ENCODE data around the gene ZNF483. TPM values are rescaled to one million over a fixed set of nuclear protein-coding genes. Genes with fewer than 3 reads are reported as not detected.

The ZNF483 gene
- total and polyA plus RNA-seq, 9 of the 15 experiments (the other 6 are each of a cell fraction or from before 2014, with no cell fraction given) = 0.04 to 1.0 (median 0.38) TPM

- under 1% methylated on average over 47 of the region's 101 CpGs for WGBS (ENCODE audit: insufficient coverage, low coverage, missing lambda C conversion rate)
- TF ChIP-seq CCAR2 (IDR thresholded peaks at IDR 0.05; ENCODE audit: low read depth, low read length) (no peak), EZH2 (IDR thresholded peaks at IDR 0.05; ENCODE audit: borderline replicate concordance, low read depth, low read length) (no peak), ETV5 (CRISPR knock-in tag; IDR thresholded peaks at IDR 0.05; ENCODE audit: low read depth) (no peak), MAZ (CRISPR knock-in tag; conservative IDR thresholded peaks at IDR 0.05 in 1 of 2, IDR thresholded peaks at IDR 0.05 in 1 of 2) (peak; percentile 71 to 80), GTF3C2 (IDR thresholded peaks at IDR 0.05; ENCODE audit: borderline replicate concordance, extremely low read depth, insufficient read length) (no peak), ZNF280B (CRISPR knock-in tag; IDR thresholded peaks at IDR 0.05) (no peak), TEAD1 (CRISPR knock-in tag; IDR thresholded peaks at IDR 0.05) (peak in 1 of 2 experiments; percentile 47; a peak in 1 of 4 replicates), CHCHD3 (CRISPR knock-in tag; IDR thresholded peaks at IDR 0.05) (no peak), ZNF644 (tag; IDR thresholded peaks at IDR 0.05; ENCODE audit: low read depth) (no peak), ZBED1 (IDR thresholded peaks at IDR 0.05) (no peak), ZNF507 (tag; conservative IDR thresholded peaks at IDR 0.05) (no peak), KAT8 (IDR thresholded peaks at IDR 0.05; ENCODE audit: low read depth) (no peak), ZNF699 (CRISPR knock-in tag; IDR thresholded peaks at IDR 0.05; ENCODE audit: insufficient replicate concordance) (no peak), ATF6 (CRISPR knock-in tag; IDR thresholded peaks at IDR 0.05) (no peak)
Observed at GRCh38 chr9:111483858-111484571, 41.0 kb upstream of the ZNF483 start, which contains the start of gene ECPAS. TSS of gene ECPAS (minus strand) at chr9:111484383. CDS start at chr9:111472918, 11,465 bp downstream.

More at GRCh38 chr9:111483858-111484571, 41.0 kb upstream of the ZNF483 start, which contains the start of gene ECPAS:
- peaks cover 8% of the 10 kb centered on the region; the same call in 1 of the 3 replicates for H3K36me3 ChIP-seq (ENCODE audit: control insufficient read depth, insufficient read depth, low read length)
- H3K79me2 ChIP-seq (ENCODE audit: control insufficient read depth, insufficient read depth, low read length) = peaks cover 52% of the 10 kb centered on the region
- H2AFZ ChIP-seq (ENCODE audit: low read depth, low read length) = peak within 1 kb of the TSS; percentile 91
- no peaks in the 10 kb centered on the region for H3K27me3 ChIP-seq (ENCODE audit: control insufficient read depth in 2 of 2, insufficient read depth in 2 of 2, low read length in 2 of 2)
- H3K9me3 ChIP-seq (replicated peaks; ENCODE audit: control insufficient read depth, insufficient read depth, low read depth, low read length) = no peaks in the 10 kb centered on the region
- POLR2A ChIA-PET = interaction anchor here (0.5 to 1.7 kb wide), 9 partner anchors 10 to 1227 kb away, joined by 3 to 5 read pairs (median 3); partner anchors contain the start of gene DNAJC25
- in situ Hi-C loops (cut with MboI) = no loop called here
- no peaks in the 10 kb centered on the region for H3K9me1 ChIP-seq (ENCODE audit: control insufficient read depth, insufficient read depth, low read length)
- intact Hi-C loops (cut with micrococcal nuclease) = loop anchor here (5.0 to 10.0 kb wide), 2 partner anchors 43 to 151 kb away; partner anchors contain the start of genes DNAJC25 and ZNF483
- H3K9ac ChIP-seq (ENCODE audit: insufficient read depth in 1 of 2, low read depth in 2 of 2, low read length in 2 of 2) = peak within 1 kb of the TSS; percentile 90 to 91
- peak within 1 kb of the TSS; percentile 97 for H3K27ac ChIP-seq (ENCODE audit: extremely low read depth, low read depth, low read length)
- peaks cover 8 to 18% of the 10 kb centered on the region in 2 experiments; a peak in 3 of 5 replicates for H3K4me1 ChIP-seq (replicated peaks in 1 of 2; ENCODE audit: control insufficient read depth in 2 of 2, insufficient read depth in 2 of 2, low read length in 2 of 2)
- FAIRE-seq (peak; percentile 48), DNase-seq (ENCODE audit: extremely low read depth in 1 of 4, low spot score in 3 of 4) (peak; percentile 77 to 87 (median 84)), ATAC-seq (peak; percentile 78)
- peak within 1 kb of the TSS; percentile 95 for H3K4me2 ChIP-seq (ENCODE audit: insufficient read depth, low read length)
- no peaks in the 10 kb centered on the region for H4K20me1 ChIP-seq (replicated peaks; ENCODE audit: control insufficient read depth, insufficient read depth, low read length)
- H3K4me3 ChIP-seq = peak within 1 kb of the TSS; percentile 94
- no TSS peak for BruUV-seq (replicated peaks)
- CTCF ChIA-PET (ENCODE audit: low intra/inter-chr PET ratio) = interaction anchor here (0.6 kb wide), 1 partner anchor 39 kb away, joined by 3 read pairs; no protein-coding TSS in a partner anchor

All from K562 (cell line).